HCT116 (cell line): ENCODE measurements around the gene WDR48. TPM values are rescaled to one million over a fixed set of nuclear protein-coding genes. Genes with fewer than 3 reads are reported as not detected.

Experiments used
- ATAC-seq: fragments of 200-7000 bp; cut with Tn5 transposase; 2 replicates; pipeline ENCODE4 v1.9.1; 2020; ENCODE audit warnings: mild to moderate bottlenecking, moderate library complexity
- BruUV-seq: library from RNA; stranded (reverse); fragments of 400-500 nt; replicated peaks from 2 replicates; lab custom pipeline; 2021; lab: Mats Ljungman, UMichigan
- CTCF ChIA-PET: fragments of 300-600 bp; sonication (Branson Sonifier 250); formaldehyde crosslinking; loops from one replicate; lab custom pipeline; 2021; ENCODE audit warnings: antibody characterized with exemption; lab: Charles Lee
- POLR2A ChIA-PET: fragments of 300-600, 350-600 bp; sonication (Branson Sonifier 250); formaldehyde crosslinking; loops from one replicate; lab custom pipeline; 2021; ENCODE audit warnings: antibody characterized with exemption; lab: Charles Lee
- RAD21 ChIA-PET, 2 experiments: fragments of 300-600 bp; sonication (Branson Sonifier 250); formaldehyde crosslinking; loops; one replicate each; lab custom pipeline; 2023; ENCODE audit warnings: low total read pairs in 2 of 2; ENCODE audit not compliant: uncharacterized antibody in 2 of 2, unreplicated experiment in 2 of 2, low non-redundant PET in 1 of 2; lab: Charles Lee
- DNase-seq: peaks from one replicate; pipeline ENCODE4 v3.0.0-alpha.2; 2010; ENCODE audit warnings: low read depth, low spot score
- H2AFZ ChIP-seq: fragments of 200-600 bp; shearing (Covaris generic), sonication (generic); 2 replicates; pipeline ENCODE4 v1.6.1; 2017; ENCODE audit warnings: low read depth, mixed run types, mixed read lengths, antibody characterized with exemption, low read length; ENCODE audit not compliant: poor library complexity, severe bottlenecking
- H3K27ac ChIP-seq: 2 replicates; pipeline ENCODE4 v1.5.1; 2012; ENCODE audit warnings: low read depth, low read length
- H3K27me3 ChIP-seq: fragments of 200-600 bp; sonication (generic); 2 replicates; pipeline ENCODE4 v1.6.1; 2016; ENCODE audit warnings: mixed run types, low read length, mixed read lengths; ENCODE audit not compliant: insufficient read depth
- H3K36me3 ChIP-seq, 2 experiments: fragments of 200-500 bp in 1 of 2; fragments of 200-600 bp in 1 of 2; sonication (Bioruptor generic) in 1 of 2; sonication (generic) in 1 of 2; 2 replicates each; pipeline versions ENCODE4 v1.5.1 to v1.6.1; 2014 to 2016; ENCODE audit warnings: low read length in 2 of 2, inconsistent platforms in 1 of 2, mixed read lengths in 1 of 2, mixed run types in 1 of 2; ENCODE audit not compliant: insufficient read depth in 2 of 2, control insufficient read depth in 1 of 2
- H3K4me1 ChIP-seq, 2 experiments: fragments of 200-600 bp in 1 of 2; sonication (generic) in 1 of 2; 2 replicates each; pipeline versions ENCODE4 v1.5.1 to v1.6.1; 2012 to 2017; ENCODE audit warnings: low read length in 2 of 2, inconsistent platforms in 1 of 2, mild to moderate bottlenecking in 1 of 2, mixed read lengths in 1 of 2, mixed run types in 1 of 2, moderate library complexity in 1 of 2; ENCODE audit not compliant: insufficient read depth in 2 of 2, control insufficient read depth in 1 of 2
- H3K4me2 ChIP-seq: fragments of 200-600 bp; sonication (generic); 2 replicates; pipeline ENCODE4 v1.6.1; 2017; ENCODE audit warnings: mixed run types, low read length, mixed read lengths
- H3K4me3 ChIP-seq, 2 experiments: fragments of 200-600 bp in 1 of 2; sonication (generic) in 1 of 2; replicated peaks in 1 of 2; 2 replicates each; pipeline ENCODE4 v1.5.1; 2011 to 2016; ENCODE audit warnings: low read length in 2 of 2, control low read depth in 1 of 2, low read depth in 1 of 2, mild to moderate bottlenecking in 1 of 2, mixed read lengths in 1 of 2, mixed run types in 1 of 2
- H3K79me2 ChIP-seq: fragments of 200-600 bp; sonication (generic); 2 replicates; pipeline ENCODE4 v1.6.1; 2017; ENCODE audit warnings: mild to moderate bottlenecking, mixed run types, low read length, moderate library complexity, mixed read lengths; ENCODE audit not compliant: insufficient read depth
- H3K9ac ChIP-seq: fragments of 200-600 bp; sonication (generic); 2 replicates; pipeline ENCODE4 v1.6.1; 2016; ENCODE audit warnings: low read length, mixed read lengths
- H3K9me2 ChIP-seq: fragments of 200-600 bp; sonication (generic), shearing (Covaris generic); 2 replicates; pipeline ENCODE4 v1.6.1; 2017; ENCODE audit warnings: mixed run types, mild to moderate bottlenecking, moderate library complexity; ENCODE audit not compliant: insufficient read depth
- H3K9me3 ChIP-seq, 2 experiments: fragments of 200-500 bp in 1 of 2; fragments of 200-600 bp in 1 of 2; sonication (Bioruptor generic) in 1 of 2; sonication (generic) in 1 of 2; 2 replicates each; pipeline ENCODE4 v1.6.1; 2014 to 2017; ENCODE audit warnings: low read length in 2 of 2, mixed read lengths in 2 of 2, inconsistent platforms in 1 of 2, low read depth in 1 of 2, mild to moderate bottlenecking in 1 of 2, mixed run types in 1 of 2, moderate library complexity in 1 of 2; ENCODE audit not compliant: control insufficient read depth in 1 of 2, insufficient read depth in 1 of 2
- H4K20me1 ChIP-seq: fragments of 200-600 bp; sonication (generic), shearing (Covaris generic); 2 replicates; pipeline ENCODE4 v1.6.1; 2017; ENCODE audit warnings: mixed run types, mild to moderate bottlenecking, moderate library complexity; ENCODE audit not compliant: insufficient read depth
- CEBPB ChIP-seq: IDR thresholded peaks from 2 replicates; pipeline ENCODE4 v1.6.1; 2012; ENCODE audit warnings: low read depth
- CTCF ChIP-seq, 3 experiments: fragments of 200-600 bp in 1 of 3; sonication (generic) in 1 of 3; IDR thresholded peaks in 2 of 3; conservative IDR thresholded peaks in 1 of 3; 2 replicates each; pipeline ENCODE4 v1.5.1; 2012 to 2017; ENCODE audit warnings: low read depth in 2 of 3, low read length in 2 of 3, antibody characterized with exemption in 1 of 3, borderline replicate concordance in 1 of 3, control low read depth in 1 of 3, mild to moderate bottlenecking in 1 of 3, mixed read lengths in 1 of 3, mixed run types in 1 of 3, moderate library complexity in 1 of 3; ENCODE audit not compliant: insufficient read depth in 1 of 3
- EZH2 ChIP-seq: fragments of 200-600 bp; sonication (generic); IDR thresholded peaks from 2 replicates; pipeline ENCODE4 v1.6.1; 2017; ENCODE audit warnings: antibody characterized with exemption, mixed run types
- FOSL1 ChIP-seq: IDR thresholded peaks from 2 replicates; pipeline ENCODE4 v1.6.1; 2012; ENCODE audit warnings: low read depth
- POLR2A ChIP-seq: IDR thresholded peaks from 2 replicates; pipeline ENCODE4 v1.7.0; 2011; ENCODE audit warnings: borderline replicate concordance; ENCODE audit not compliant: insufficient read depth, insufficient read length; ENCODE audit errors: extremely low read depth
- RAD21 ChIP-seq: IDR thresholded peaks from 2 replicates; pipeline ENCODE4 v1.6.1; 2012; ENCODE audit warnings: low read depth, mild to moderate bottlenecking
- SP1 ChIP-seq: IDR thresholded peaks from 2 replicates; pipeline ENCODE4 v1.6.1; 2012; ENCODE audit warnings: low read depth
- YY1 ChIP-seq: IDR thresholded peaks from 2 replicates; pipeline ENCODE4 v1.6.1; 2011; ENCODE audit warnings: low read length, low read depth, moderate library complexity, mild to moderate bottlenecking; ENCODE audit not compliant: insufficient replicate concordance; ENCODE audit errors: extremely low read depth
- ZFX ChIP-seq: fragments of 450-650 bp; IDR thresholded peaks from 2 replicates; pipeline ENCODE4 v1.6.1; 2017
- intact Hi-C: fragments of 100-400 bp; cut with micrococcal nuclease; formaldehyde crosslinking; loops from 2 replicates; pipeline ENCODE4 v1.10.0; 2022
- total RNA-seq: library from RNA; stranded (reverse); gene quantifications from one replicate; pipeline ENCODE4 v1.2.1, GENCODE V29; 2021; ENCODE audit not compliant: unreplicated experiment
- TF ChIP-seq, protein P1 (sequence below): IDR thresholded peaks from 2 replicates; pipeline ENCODE4 v1.6.1; 2012

WDR48 gene
- total RNA-seq, 1 experiment from 2014 or later: 35.6 TPM

- RAD21 ChIA-PET: no interaction called here
- Histone ChIP-seq H4K20me1 (no peaks in the 10 kb centered on the region), H3K27ac (peak overlapping the region; percentile 79; the same call in 1 of the 2 replicates), H3K4me2 (peak overlapping the region; percentile 92), H3K9me3 (no peaks in the 10 kb centered on the region), H3K4me1 (peaks cover 16 to 23% of the 10 kb centered on the region in 2 experiments), H3K9me2 (no peaks in the 10 kb centered on the region), H2AFZ (no peak overlapping the region), H3K79me2 (peaks cover 19% of the 10 kb centered on the region; the same call in 1 of the 2 replicates), H3K9ac (peak overlapping the region; percentile 87), H3K36me3 (no peaks in the 10 kb centered on the region), H3K4me3 (peak overlapping the region; percentile 87 to 96), H3K27me3 (no peaks in the 10 kb centered on the region)
- no peak for TF ChIP-seq RAD21
- no peak for TF ChIP-seq POLR2A
- TF ChIP-seq CTCF (IDR thresholded peaks at IDR 0.05 in 2 of 3, conservative IDR thresholded peaks at IDR 0.05 in 1 of 3; ENCODE audit: borderline replicate concordance in 1 of 3, insufficient read depth in 1 of 3, low read depth in 2 of 3, low read length in 2 of 3): no peak
- TF ChIP-seq, protein P1, sequence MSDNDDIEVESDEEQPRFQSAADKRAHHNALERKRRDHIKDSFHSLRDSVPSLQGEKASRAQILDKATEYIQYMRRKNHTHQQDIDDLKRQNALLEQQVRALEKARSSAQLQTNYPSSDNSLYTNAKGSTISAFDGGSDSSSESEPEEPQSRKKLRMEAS: no peak
- no peak for TF ChIP-seq YY1
- TF ChIP-seq SP1: no peak
- no peak for TF ChIP-seq CEBPB
- no peak for TF ChIP-seq ZFX
- TF ChIP-seq FOSL1: no peak
- no peak for TF ChIP-seq EZH2
- intact Hi-C loops: no loop called here
- no peak for ATAC-seq
- no peak for DNase-seq
- CTCF ChIA-PET: interaction anchor here (1.3 kb wide), 1 partner anchor 182 kb away, joined by 8 read pairs; no protein-coding TSS in a partner anchor
- TSS peak; percentile 67 for BruUV-seq
- POLR2A ChIA-PET: no interaction called here
Measured at GRCh38 chr3:39106281-39106811, 54.5 kb downstream of the WDR48 start.
